ENCODE data around the gene MB21D2. TPM values are rescaled to one million over a fixed set of nuclear protein-coding genes. Genes with fewer than 3 reads are reported as not detected.

The MB21D2 gene
- total RNA-seq, 4 donors from 2014 or later: 1.5 to 3.8 (median 2.7) TPM

- H3K36me3 ChIP-seq: no peaks in the 10 kb centered on the region
- H3K27ac ChIP-seq: no peak overlapping the region
- TF ChIP-seq POLR2A (IDR thresholded peaks at IDR 0.05) (no peak), CTCF (IDR thresholded peaks at IDR 0.05 in 4 of 5, conservative IDR thresholded peaks at IDR 0.05 in 1 of 5) (no peak)
- H3K4me1 ChIP-seq: peaks cover 16 to 20% of the 10 kb centered on the region in 2 donors
- no peak overlapping the region for H3K4me3 ChIP-seq
- in situ Hi-C loops (cut with MboI; ENCODE audit: low sequenced_read_pairs in 4 of 4) (no loop called here), intact Hi-C loops (cut with DNase I; ENCODE audit: low total_unique reads) (no loop called here)
- H3K9me3 ChIP-seq: no peaks in the 10 kb centered on the region
- DNase-seq (no peak), ATAC-seq (no peak)
- no peaks in the 10 kb centered on the region for H3K27me3 ChIP-seq
Measured at GRCh38 chr3:192841428-192841827, 76.2 kb downstream of the MB21D2 start.

- Histone ChIP-seq H3K36me3 (no peaks in the 10 kb centered on the region), H3K4me3 (no peak overlapping the region), H3K27me3 (no peaks in the 10 kb centered on the region), H3K4me1 (peaks cover 26 to 29% of the 10 kb centered on the region in 2 donors), H3K27ac (no peak overlapping the region), H3K9me3 (no peaks in the 10 kb centered on the region)
- no peak for ATAC-seq
- intact Hi-C loops (cut with DNase I; ENCODE audit: low total_unique reads): no loop called here
- TF ChIP-seq CTCF (IDR thresholded peaks at IDR 0.05 in 4 of 5, conservative IDR thresholded peaks at IDR 0.05 in 1 of 5) (no peak), POLR2A (IDR thresholded peaks at IDR 0.05) (no peak)
- in situ Hi-C loops (cut with MboI; ENCODE audit: low sequenced_read_pairs in 4 of 4): no loop called here
- DNase-seq: no peak
Measured at GRCh38 chr3:192840143-192840836, 77.4 kb downstream of the MB21D2 start.

- intact Hi-C loops (cut with DNase I; ENCODE audit: low total_unique reads): no loop called here
- in situ Hi-C loops (cut with MboI; ENCODE audit: low sequenced_read_pairs in 4 of 4): no loop called here
Measured at GRCh38 chr3:192835818-192836815, 81.5 kb downstream of the MB21D2 start.

GRCh38 chr3:192834428-192834827, 83.2 kb downstream of the MB21D2 start:
- peaks cover 44 to 45% of the 10 kb centered on the region in 2 donors for H3K4me1 ChIP-seq

More at GRCh38 chr3:192835818-192836815, 81.5 kb downstream of the MB21D2 start:
- Histone ChIP-seq H3K4me3 (no peak overlapping the region), H3K4me1 (peaks cover 33 to 36% of the 10 kb centered on the region in 2 donors), H3K27ac (peak overlapping the region; percentile 10 to 41 (median 26)), H3K27me3 (no peaks in the 10 kb centered on the region), H3K36me3 (no peaks in the 10 kb centered on the region), H3K9me3 (no peaks in the 10 kb centered on the region)
- no peak for TF ChIP-seq POLR2A (IDR thresholded peaks at IDR 0.05)
- TF ChIP-seq CTCF (IDR thresholded peaks at IDR 0.05 in 4 of 5, conservative IDR thresholded peaks at IDR 0.05 in 1 of 5): no peak
- ATAC-seq: peak; percentile 23 to 67
- no peak for DNase-seq

More at GRCh38 chr3:192834428-192834827, 83.2 kb downstream of the MB21D2 start:
- Histone ChIP-seq H3K27ac (peak overlapping the region in 1 of 4 donors; percentile 9), H3K36me3 (no peaks in the 10 kb centered on the region), H3K4me3 (no peak overlapping the region), H3K9me3 (no peaks in the 10 kb centered on the region), H3K27me3 (no peaks in the 10 kb centered on the region)
- TF ChIP-seq POLR2A (IDR thresholded peaks at IDR 0.05): no peak
- no peak for TF ChIP-seq CTCF (IDR thresholded peaks at IDR 0.05 in 4 of 5, conservative IDR thresholded peaks at IDR 0.05 in 1 of 5)
- ATAC-seq (peak; percentile 46 to 61), DNase-seq (peak in 1 of 2 donors; percentile 13)
- intact Hi-C loops (cut with DNase I; ENCODE audit: low total_unique reads) (no loop called here), in situ Hi-C loops (cut with MboI; ENCODE audit: low sequenced_read_pairs in 4 of 4) (no loop called here)

Data from gastrocnemius medialis (tissue), 4 donors.